Neuronal stem cell (in vitro differentiated cells): ENCODE results near the gene FRMPD4.

ENCODE experiments used
- DNase-seq: peaks from one replicate; pipeline ENCODE4 v3.0.0-alpha.2; 2013; ENCODE audit warnings: low spot score
- H2AFZ ChIP-seq: one replicate; pipeline ENCODE4 v1.6.1; 2013; ENCODE audit warnings: mild to moderate bottlenecking, low read length, inconsistent platforms
- H2AK5ac ChIP-seq: 2 replicates; pipeline ENCODE4 v1.6.1; 2013; ENCODE audit warnings: low read depth, mild to moderate bottlenecking, inconsistent platforms, low read length, moderate library complexity, mixed read lengths
- H2BK120ac ChIP-seq: 2 replicates; pipeline ENCODE4 v1.6.1; 2013; ENCODE audit warnings: low read depth, mild to moderate bottlenecking, inconsistent platforms, low read length, moderate library complexity, mixed read lengths
- H2BK12ac ChIP-seq: one replicate; pipeline ENCODE4 v1.6.1; 2013; ENCODE audit warnings: low read length, inconsistent platforms
- H2BK15ac ChIP-seq: 2 replicates; pipeline ENCODE4 v1.6.1; 2013; ENCODE audit warnings: mild to moderate bottlenecking, low read length, inconsistent platforms, mixed read lengths
- H2BK5ac ChIP-seq: one replicate; pipeline ENCODE4 v1.6.1; 2013; ENCODE audit warnings: inconsistent platforms, mild to moderate bottlenecking, low read length, moderate library complexity
- H3K14ac ChIP-seq: one replicate; pipeline ENCODE4 v1.6.1; 2013; ENCODE audit warnings: low read length, inconsistent platforms
- H3K18ac ChIP-seq: 2 replicates; pipeline ENCODE4 v1.6.1; 2013; ENCODE audit warnings: low read length, inconsistent platforms
- H3K23ac ChIP-seq: 2 replicates; pipeline ENCODE4 v1.6.1; 2013; ENCODE audit warnings: low read depth, mild to moderate bottlenecking, mixed read lengths, low read length, inconsistent platforms; ENCODE audit not compliant: poor library complexity
- H3K27ac ChIP-seq: replicated peaks from 3 replicates; pipeline ENCODE4 v1.5.1; 2013; ENCODE audit warnings: low read length, inconsistent platforms
- H3K27me3 ChIP-seq, 3 experiments: 2 replicates each; pipeline ENCODE4 v1.6.1; 2013; ENCODE audit warnings: low read length in 3 of 3, mild to moderate bottlenecking in 2 of 3, inconsistent platforms in 1 of 3, low read depth in 1 of 3, mixed read lengths in 1 of 3, moderate library complexity in 1 of 3; ENCODE audit not compliant: control insufficient read depth in 3 of 3, insufficient read depth in 3 of 3
- H3K36me3 ChIP-seq, 2 donors: replicated peaks in 1 of 2; 2 replicates each; pipeline ENCODE4 v1.6.1; 2013; ENCODE audit warnings: low read length in 2 of 2; ENCODE audit not compliant: control insufficient read depth in 2 of 2, insufficient read depth in 2 of 2
- H3K4ac ChIP-seq: 2 replicates; pipeline ENCODE4 v1.6.1; 2013; ENCODE audit warnings: inconsistent platforms, mild to moderate bottlenecking, low read length, moderate library complexity
- H3K4me1 ChIP-seq, 2 donors: 1 replicate in 1 of 2; 2 replicates in 1 of 2; pipeline ENCODE4 v1.6.1; 2013; ENCODE audit warnings: low read length in 2 of 2, low read depth in 1 of 2; ENCODE audit not compliant: control insufficient read depth in 2 of 2, insufficient read depth in 1 of 2
- H3K4me2 ChIP-seq: one replicate; pipeline ENCODE4 v1.6.1; 2013; ENCODE audit warnings: mild to moderate bottlenecking, low read length, inconsistent platforms; ENCODE audit not compliant: insufficient read depth, poor library complexity, severe bottlenecking
- H3K4me3 ChIP-seq, 2 donors: 2 replicates each; pipeline ENCODE4 v1.5.1; 2013; ENCODE audit warnings: low read length in 2 of 2, mild to moderate bottlenecking in 2 of 2, inconsistent platforms in 1 of 2, moderate library complexity in 1 of 2
- H3K79me1 ChIP-seq: one replicate; pipeline ENCODE4 v1.6.1; 2013; ENCODE audit warnings: low read depth, mild to moderate bottlenecking, inconsistent platforms, low read length, moderate library complexity
- H3K9ac ChIP-seq: one replicate; pipeline ENCODE4 v1.6.1; 2013; ENCODE audit warnings: mild to moderate bottlenecking, low read depth, low read length, inconsistent platforms; ENCODE audit not compliant: poor library complexity
- H3K9me3 ChIP-seq, 2 donors: replicated peaks in 1 of 2; 2 replicates each; pipeline versions ENCODE3 to v1.6.1; 2013; ENCODE audit warnings: low read length in 2 of 2, mild to moderate bottlenecking in 2 of 2, inconsistent platforms in 1 of 2, low read depth in 1 of 2, mixed read lengths in 1 of 2, moderate library complexity in 1 of 2; ENCODE audit not compliant: control insufficient read depth in 2 of 2, insufficient read depth in 1 of 2
- H4K8ac ChIP-seq: one replicate; pipeline ENCODE4 v1.6.1; 2013; ENCODE audit warnings: low read depth, mild to moderate bottlenecking, inconsistent platforms, low read length, moderate library complexity
- H4K91ac ChIP-seq: one replicate; pipeline ENCODE4 v1.6.1; 2013; ENCODE audit warnings: low read length, low read depth, mild to moderate bottlenecking, inconsistent platforms; ENCODE audit not compliant: poor library complexity
- WGBS, 2 donors: extraction: QIAGEN DNeasy Blood & Tissue Kit; methylation state at CpG; one replicate each; pipeline ENCODE4 v1.1.7; 2013; ENCODE audit warnings: missing lambda C conversion rate in 2 of 2, mixed read lengths in 1 of 2; ENCODE audit not compliant: insufficient read length in 2 of 2, insufficient replicate concordance in 1 of 2; ENCODE audit errors: extremely low coverage in 2 of 2; 5-methylcytosine and 5-hydroxymethylcytosine counted together

The FRMPD4 gene

GRCh38 chrX:12426420-12426819 is 288.1 kb downstream of the FRMPD4 start:
- Histone ChIP-seq H3K79me1 (no peaks in the 10 kb centered on the region), H3K36me3 (no peaks in the 10 kb centered on the region), H2BK5ac (no peak overlapping the region), H3K23ac (no peak overlapping the region), H2AK5ac (no peak overlapping the region), H3K14ac (no peak overlapping the region), H4K8ac (no peak overlapping the region), H3K4me2 (no peak overlapping the region), H3K27ac (no peak overlapping the region), H2BK15ac (no peak overlapping the region), H3K4ac (no peak overlapping the region), H2BK120ac (no peak overlapping the region), H3K4me3 (no peak overlapping the region), H3K4me1 (no peaks in the 10 kb centered on the region), H3K27me3 (peaks cover 0 to 3% (median 0%) of the 10 kb centered on the region in 3 experiments), H3K18ac (no peak overlapping the region), H2AFZ (no peak overlapping the region), H3K9me3 (no peaks in the 10 kb centered on the region), H3K9ac (no peak overlapping the region), H2BK12ac (no peak overlapping the region), H4K91ac (no peak overlapping the region)
- WGBS, 2 donors: no CpG with 5 or more reads among the region's 2 CpGs
- DNase-seq: no peak

GRCh38 chrX:12434493-12434892 is 296.2 kb downstream of the FRMPD4 start:
- H3K14ac ChIP-seq: no peak overlapping the region
- no peak overlapping the region for H3K9ac ChIP-seq
- no peak overlapping the region for H3K23ac ChIP-seq
- H3K27ac ChIP-seq: no peak overlapping the region
- no peak overlapping the region for H2AK5ac ChIP-seq
- no peaks in the 10 kb centered on the region for H3K36me3 ChIP-seq
- H3K4me3 ChIP-seq: no peak overlapping the region
- H3K4me1 ChIP-seq: no peaks in the 10 kb centered on the region
- no peak for DNase-seq
- no CpG with 5 or more reads among the region's 1 CpG for WGBS, 2 donors
- H4K91ac ChIP-seq: no peak overlapping the region
- H3K9me3 ChIP-seq: no peaks in the 10 kb centered on the region
- no peak overlapping the region for H2BK12ac ChIP-seq
- no peak overlapping the region for H2AFZ ChIP-seq
- H3K18ac ChIP-seq: no peak overlapping the region
- H4K8ac ChIP-seq: no peak overlapping the region
- H2BK120ac ChIP-seq: no peak overlapping the region
- H3K27me3 ChIP-seq: peaks cover 0 to 9% (median 0%) of the 10 kb centered on the region in 3 experiments
- H2BK5ac ChIP-seq: no peak overlapping the region
- H3K79me1 ChIP-seq: no peaks in the 10 kb centered on the region
- no peak overlapping the region for H3K4ac ChIP-seq
- H2BK15ac ChIP-seq: no peak overlapping the region
- no peak overlapping the region for H3K4me2 ChIP-seq

DNA sequence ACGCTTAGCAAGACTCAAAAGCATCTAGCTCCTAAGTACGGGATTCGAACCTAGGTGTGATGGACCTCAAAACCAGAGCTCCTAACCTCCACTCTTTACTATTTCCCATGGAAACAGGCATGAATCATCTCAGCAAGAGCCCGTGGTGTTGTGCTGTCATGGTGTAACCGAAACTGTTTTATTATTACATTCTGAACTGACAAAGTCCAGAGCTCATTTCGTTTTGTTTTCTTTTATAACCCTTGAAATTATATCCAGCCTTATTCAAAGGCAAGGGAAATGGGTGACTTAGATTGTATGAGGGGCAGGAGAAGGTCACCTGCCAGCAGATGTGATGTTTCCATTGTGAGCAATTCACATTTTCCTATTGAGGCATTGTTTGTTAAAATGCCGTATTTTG is 301.1 kb downstream of the FRMPD4 start:
- H3K14ac ChIP-seq: no peak overlapping the region
- no peak overlapping the region for H4K91ac ChIP-seq
- H2BK120ac ChIP-seq: no peak overlapping the region
- H3K9ac ChIP-seq: no peak overlapping the region
- H2BK15ac ChIP-seq: no peak overlapping the region
- no peak overlapping the region for H2BK5ac ChIP-seq
- no peak overlapping the region for H2AFZ ChIP-seq
- H3K4me3 ChIP-seq: no peak overlapping the region
- DNase-seq: no peak
- H3K27ac ChIP-seq: no peak overlapping the region
- no peak overlapping the region for H3K4me2 ChIP-seq
- peaks cover 0 to 19% (median 0%) of the 10 kb centered on the region in 3 experiments for H3K27me3 ChIP-seq
- H4K8ac ChIP-seq: no peak overlapping the region
- no peak overlapping the region for H3K18ac ChIP-seq
- no peak overlapping the region for H3K4ac ChIP-seq
- H3K4me1 ChIP-seq: no peaks in the 10 kb centered on the region
- no peaks in the 10 kb centered on the region for H3K79me1 ChIP-seq
- WGBS, 2 donors: no CpG with 5 or more reads among the region's 7 CpGs
- H3K36me3 ChIP-seq: no peaks in the 10 kb centered on the region
- no peak overlapping the region for H2AK5ac ChIP-seq
- H3K9me3 ChIP-seq: no peaks in the 10 kb centered on the region
- no peak overlapping the region for H2BK12ac ChIP-seq
- no peak overlapping the region for H3K23ac ChIP-seq

GRCh38 chrX:12440246-12440645 is 302.0 kb downstream of the FRMPD4 start:
- Histone ChIP-seq H3K9ac (no peak overlapping the region), H2BK5ac (no peak overlapping the region), H3K18ac (no peak overlapping the region), H3K4me3 (no peak overlapping the region), H4K8ac (no peak overlapping the region), H3K36me3 (no peaks in the 10 kb centered on the region), H3K79me1 (no peaks in the 10 kb centered on the region), H2BK120ac (no peak overlapping the region), H3K4me2 (no peak overlapping the region), H3K27me3 (peaks cover 0 to 19% (median 0%) of the 10 kb centered on the region in 3 experiments), H2BK12ac (no peak overlapping the region), H4K91ac (no peak overlapping the region), H3K9me3 (no peaks in the 10 kb centered on the region), H3K23ac (no peak overlapping the region), H2AFZ (no peak overlapping the region), H2AK5ac (no peak overlapping the region), H3K27ac (no peak overlapping the region), H3K4me1 (no peaks in the 10 kb centered on the region), H2BK15ac (no peak overlapping the region), H3K14ac (no peak overlapping the region), H3K4ac (no peak overlapping the region)
- DNase-seq: no peak
